Retinal pigment epithelial cell (primary cell): ENCODE measurements around the gene TSPAN9.

Experiments used
- DNase-seq: peaks from one replicate; pipeline ENCODE4 v3.0.0-alpha.2; 2010; ENCODE audit warnings: low read depth
- H3K4me3 ChIP-seq: 2 replicates; pipeline ENCODE4 v1.5.1; 2011; ENCODE audit warnings: mild to moderate bottlenecking, low read length, control low read depth, moderate library complexity
- TF ChIP-seq, protein P1 (sequence below): conservative IDR thresholded peaks from 2 replicates; pipeline ENCODE4 v1.5.1; 2011; ENCODE audit warnings: low read depth, low read length, control low read depth, inconsistent platforms

The TSPAN9 gene

GRCh38 chr12:3277306-3277943, 200.2 kb downstream of the TSPAN9 start:
- DNase-seq: no peak
- TF ChIP-seq, protein P1, sequence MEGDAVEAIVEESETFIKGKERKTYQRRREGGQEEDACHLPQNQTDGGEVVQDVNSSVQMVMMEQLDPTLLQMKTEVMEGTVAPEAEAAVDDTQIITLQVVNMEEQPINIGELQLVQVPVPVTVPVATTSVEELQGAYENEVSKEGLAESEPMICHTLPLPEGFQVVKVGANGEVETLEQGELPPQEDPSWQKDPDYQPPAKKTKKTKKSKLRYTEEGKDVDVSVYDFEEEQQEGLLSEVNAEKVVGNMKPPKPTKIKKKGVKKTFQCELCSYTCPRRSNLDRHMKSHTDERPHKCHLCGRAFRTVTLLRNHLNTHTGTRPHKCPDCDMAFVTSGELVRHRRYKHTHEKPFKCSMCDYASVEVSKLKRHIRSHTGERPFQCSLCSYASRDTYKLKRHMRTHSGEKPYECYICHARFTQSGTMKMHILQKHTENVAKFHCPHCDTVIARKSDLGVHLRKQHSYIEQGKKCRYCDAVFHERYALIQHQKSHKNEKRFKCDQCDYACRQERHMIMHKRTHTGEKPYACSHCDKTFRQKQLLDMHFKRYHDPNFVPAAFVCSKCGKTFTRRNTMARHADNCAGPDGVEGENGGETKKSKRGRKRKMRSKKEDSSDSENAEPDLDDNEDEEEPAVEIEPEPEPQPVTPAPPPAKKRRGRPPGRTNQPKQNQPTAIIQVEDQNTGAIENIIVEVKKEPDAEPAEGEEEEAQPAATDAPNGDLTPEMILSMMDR: no peak
- H3K4me3 ChIP-seq: no peak overlapping the region

DNA sequence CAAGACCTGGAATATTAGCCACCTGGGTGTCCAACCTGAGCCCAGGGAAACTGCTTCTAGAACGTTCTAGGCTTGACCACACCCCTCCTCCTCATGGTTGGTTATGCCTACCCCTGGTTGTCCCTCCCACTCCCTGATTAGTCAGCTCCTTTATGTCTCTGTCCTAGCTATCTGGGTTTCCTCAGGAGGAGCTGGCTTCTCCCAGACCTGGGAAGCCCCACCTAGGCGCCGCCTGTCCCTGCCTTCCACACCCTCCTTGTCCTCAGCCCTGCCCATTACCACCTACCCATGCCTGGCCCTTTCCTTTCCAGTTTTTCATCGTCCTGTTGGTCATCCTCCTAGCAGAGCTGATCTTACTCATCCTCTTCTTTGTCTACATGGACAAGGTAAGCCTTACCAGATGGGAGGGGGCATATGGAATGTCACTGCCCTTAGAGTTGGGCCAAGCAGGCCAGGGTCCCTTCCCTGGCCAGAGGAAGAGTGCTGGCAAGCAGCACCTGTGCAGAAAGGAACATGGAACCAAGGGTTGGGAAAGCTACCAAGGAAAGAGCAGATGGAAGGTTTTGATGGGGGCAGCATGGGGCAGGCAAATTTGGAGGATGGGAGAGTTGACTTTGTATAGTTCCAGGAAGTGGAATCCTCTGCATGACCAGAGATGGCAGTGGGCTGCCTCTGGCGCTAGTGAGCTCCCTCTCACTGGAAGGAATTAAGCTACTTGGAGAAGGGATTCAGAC, 201.7 kb downstream of the TSPAN9 start:
- TF ChIP-seq, protein P1: peak; percentile 37
- no peak for DNase-seq
- no peak overlapping the region for H3K4me3 ChIP-seq

- TF ChIP-seq, protein P1: no peak
Observed at GRCh38 chr12:3279415-3279780, 202.2 kb downstream of the TSPAN9 start.

GRCh38 chr12:3279832-3280231, 202.7 kb downstream of the TSPAN9 start:
- TF ChIP-seq, protein P1: no peak
- no peak overlapping the region for H3K4me3 ChIP-seq
- DNase-seq: no peak

More at GRCh38 chr12:3279415-3279780, 202.2 kb downstream of the TSPAN9 start:
- no peak overlapping the region for H3K4me3 ChIP-seq
- DNase-seq: no peak

DNA sequence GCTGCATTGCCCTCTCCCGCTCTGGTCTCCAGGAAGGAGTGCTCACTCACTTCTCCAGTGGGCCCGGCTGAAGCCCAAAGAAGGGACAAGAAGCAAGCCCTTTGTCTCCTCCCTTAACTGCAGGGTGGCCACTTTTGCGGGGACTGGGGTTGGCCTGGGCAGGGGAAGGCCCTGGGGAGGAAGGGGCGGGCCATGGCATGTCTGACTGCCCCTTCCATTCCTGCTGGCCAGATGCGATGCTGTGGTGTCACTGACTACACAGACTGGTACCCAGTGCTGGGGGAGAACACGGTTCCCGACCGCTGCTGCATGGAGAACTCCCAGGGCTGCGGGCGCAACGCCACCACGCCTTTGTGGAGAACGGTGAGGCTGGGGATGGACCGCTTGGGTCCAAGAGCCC, 203.8 kb downstream of the TSPAN9 start:
- no peak overlapping the region for H3K4me3 ChIP-seq
- no peak for DNase-seq
- TF ChIP-seq, protein P1: no peak

DNA sequence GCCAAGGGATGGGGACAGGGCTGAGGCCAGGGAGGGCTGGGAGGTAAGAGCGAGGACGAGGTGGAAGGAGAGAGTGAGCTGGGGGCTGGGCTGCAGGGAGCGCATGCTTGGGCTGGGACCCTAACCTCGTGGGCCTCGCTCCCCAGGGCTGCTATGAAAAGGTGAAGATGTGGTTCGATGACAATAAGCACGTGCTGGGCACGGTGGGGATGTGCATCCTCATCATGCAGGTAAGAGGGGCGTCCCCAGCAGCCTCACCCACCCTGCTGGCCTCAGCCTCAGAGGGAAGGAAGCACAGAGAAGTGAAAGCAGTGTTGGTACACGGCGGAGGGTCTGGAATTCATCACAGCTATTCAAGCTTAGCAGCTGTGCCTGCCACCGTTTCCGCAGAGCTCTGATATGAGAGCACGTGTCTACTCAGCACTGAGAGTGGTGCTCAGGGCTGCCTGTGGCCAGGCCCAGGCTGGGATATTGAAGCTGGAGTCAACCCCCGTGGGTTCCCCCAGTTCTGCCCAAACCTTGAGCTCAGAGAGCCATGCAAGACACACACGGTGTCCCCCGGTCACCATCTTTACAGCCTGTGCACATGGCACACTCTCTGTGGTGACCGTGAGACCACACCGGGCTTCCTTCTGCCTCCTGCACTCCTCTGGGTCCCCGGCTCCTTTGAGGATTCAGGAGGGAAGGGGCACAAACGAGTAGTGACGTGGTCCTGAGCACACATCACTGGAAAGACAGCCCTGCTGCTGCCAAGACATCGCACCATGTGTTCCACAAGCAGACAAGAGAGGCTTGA, 204.6 kb downstream of the TSPAN9 start:
- no peak overlapping the region for H3K4me3 ChIP-seq
- DNase-seq: no peak
- TF ChIP-seq, protein P1: no peak

DNA sequence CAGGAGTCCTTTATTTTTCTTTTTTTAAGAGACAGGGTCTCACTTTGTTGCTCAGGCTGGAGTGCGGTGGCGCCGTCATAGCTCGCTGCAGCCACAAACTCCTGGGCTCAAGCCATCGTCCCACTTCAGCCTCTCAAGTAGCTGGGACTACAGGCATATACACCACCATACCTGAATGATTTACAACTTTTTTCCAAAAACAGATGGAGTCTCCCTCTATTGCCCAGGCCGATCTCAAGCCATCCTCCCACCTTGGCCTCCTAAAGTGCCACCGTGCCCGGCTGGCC, 205.1 kb downstream of the TSPAN9 start:
- TF ChIP-seq, protein P1: no peak
- H3K4me3 ChIP-seq: no peak overlapping the region
- DNase-seq: no peak
